Measurements from ENCODE around the gene MT3. TPM values are rescaled to one million over a fixed set of nuclear protein-coding genes. Genes with fewer than 3 reads are reported as not detected.

The MT3 gene
- total and polyA plus RNA-seq, 2 of the 8 experiments (the other 6 are each of a cell fraction or from before 2014, with no cell fraction given), result 0.17 TPM; not detected in 1

GRCh38 chr16:56607675-56608042 lies 18.3 kb downstream of the MT3 start:
- peak overlapping the region; percentile 70 to 77 for H3K4me2 ChIP-seq (ENCODE audit: insufficient read depth in 1 of 2, low read depth in 2 of 2, low read length in 2 of 2)

More at GRCh38 chr16:56607675-56608042, 18.3 kb downstream of the MT3 start:
- H3K27ac ChIP-seq (ENCODE audit: low read depth, low read length), result no peak overlapping the region
- H2BK15ac ChIP-seq (ENCODE audit: low read length), result peak overlapping the region; percentile 93; the same call in 1 of the 2 replicates
- H3K9ac ChIP-seq (replicated peaks in 1 of 4; ENCODE audit: extremely low read depth in 1 of 4, low read depth in 3 of 4, low read length in 3 of 4), result no peak overlapping the region
- H3K4me3 ChIP-seq (ENCODE audit: extremely low read depth in 1 of 4, insufficient read depth in 2 of 4, low read depth in 3 of 4, low read length in 4 of 4), result peak overlapping the region; percentile 35 to 62 (median 47); a peak in 6 of 8 replicates
- peaks cover 7 to 21% (median 10%) of the 10 kb centered on the region in 4 experiments for H3K4me1 ChIP-seq (replicated peaks in 1 of 4; ENCODE audit: control insufficient read depth in 3 of 4, insufficient read depth in 4 of 4, low read length in 3 of 4)
- ChIA-PET POLR2A (ENCODE audit: partially characterized antibody) (interaction anchor here (0.7 to 8.0 kb wide), 5 partner anchors 10 to 74 kb away, joined by 3 to 66 read pairs (median 3); partner anchors contain the start of gene MT1E), CTCF (ENCODE audit: partially characterized antibody) (interaction anchor here (0.9 to 9.2 kb wide), 7 partner anchors 10 to 95 kb away, joined by 3 to 85 read pairs (median 4); partner anchors contain the start of gene MT1E)
- H2BK20ac ChIP-seq (ENCODE audit: low read length), result peak overlapping the region; percentile 66; the same call in 1 of the 2 replicates
- no peak overlapping the region for H2BK5ac ChIP-seq (ENCODE audit: low read depth, low read length)
- H3K4ac ChIP-seq (replicated peaks; ENCODE audit: insufficient read length, low read depth, low read length), result no peak overlapping the region
- H2BK120ac ChIP-seq (replicated peaks; ENCODE audit: low read depth, low read length), result no peak overlapping the region
- no peaks in the 10 kb centered on the region for H3K36me3 ChIP-seq (ENCODE audit: control insufficient read depth in 2 of 4, insufficient read depth in 4 of 4, low read length in 3 of 4)
- peak overlapping the region; percentile 95 for H2BK12ac ChIP-seq (ENCODE audit: low read depth, low read length)
- peak overlapping the region; percentile 97 for H2AK5ac ChIP-seq (ENCODE audit: low read depth, low read length)
- DNase-seq (ENCODE audit: low read depth in 1 of 2, low spot score in 2 of 2), result no peak
- H4K20me1 ChIP-seq (replicated peaks in 1 of 2; ENCODE audit: control insufficient read depth in 1 of 2, insufficient read depth in 2 of 2, low read length in 2 of 2), result peaks cover 0 to 2% of the 10 kb centered on the region in 2 experiments
- no peak overlapping the region for H3K56ac ChIP-seq (replicated peaks; ENCODE audit: insufficient read length, low read depth, low read length)
- H3K79me1 ChIP-seq (ENCODE audit: low read depth, low read length), result no peaks in the 10 kb centered on the region
- H3K23me2 ChIP-seq (ENCODE audit: low read depth, low read length), result peaks cover 11% of the 10 kb centered on the region; the same call in 1 of the 2 replicates
- H3K79me2 ChIP-seq (ENCODE audit: control insufficient read depth in 1 of 2, insufficient read depth in 2 of 2, low read length in 2 of 2), result no peaks in the 10 kb centered on the region
- H2AFZ ChIP-seq (ENCODE audit: low read length), result 0 out of 2 replicates have a peak overlapping the region, but pooled peaks have one; percentile 43
- no peak for FAIRE-seq
- 0 out of 2 replicates have a peak overlapping the region, but pooled peaks have one; percentile 66 for H3K18ac ChIP-seq (ENCODE audit: extremely low read depth, low read length)
- no peak overlapping the region for H4K5ac ChIP-seq (ENCODE audit: insufficient read length, low read depth, low read length)
- peaks cover 27 to 62% (median 52%) of the 10 kb centered on the region in 4 experiments for H3K27me3 ChIP-seq (replicated peaks in 1 of 4; ENCODE audit: control insufficient read depth in 3 of 4, extremely low read depth in 1 of 4, insufficient read depth in 3 of 4, low read length in 3 of 4)
- TF ChIP-seq RBBP5 (IDR thresholded peaks at IDR 0.05; ENCODE audit: borderline replicate concordance, low read depth, low read length) (0 out of 2 replicates have a peak, but pooled peaks have one; percentile 22), HDAC6 (IDR thresholded peaks at IDR 0.05; ENCODE audit: low read depth, low read length) (no peak)
- H3K14ac ChIP-seq (ENCODE audit: insufficient read length), result no peak overlapping the region
- no peak overlapping the region for H4K91ac ChIP-seq (replicated peaks; ENCODE audit: insufficient read length, low read length)
- no peak overlapping the region for H3K23ac ChIP-seq (ENCODE audit: insufficient read length)
- no peaks in the 10 kb centered on the region for H3K9me3 ChIP-seq (ENCODE audit: insufficient read depth in 2 of 2, low read depth in 1 of 2, low read length in 1 of 2)
- WGBS, 2 experiments (ENCODE audit: extremely low coverage in 1 of 2, insufficient coverage in 1 of 2, insufficient read length in 1 of 2, insufficient replicate concordance in 2 of 2, low coverage in 1 of 2, low lambda C conversion rate in 2 of 2, missing lambda C conversion rate in 1 of 2), result 64% methylated on average over 2 of the region's 2 CpGs; no CpG with 5 or more reads in 1 of the 2 experiments
- no peak overlapping the region for H4K8ac ChIP-seq (ENCODE audit: extremely low read depth, insufficient read depth, low read length)

Measured in H1 (cell line).